ENCODE results near the gene SASH3.

GRCh38 chrX:129762448-129762847 lies 17.3 kb upstream of the SASH3 start:
- TF ChIP-seq CTCF (IDR thresholded peaks at IDR 0.05; ENCODE audit: insufficient read depth, low read length, poor library complexity, severe bottlenecking) (no peak), EZH2phosphoT487 (conservative IDR thresholded peaks at IDR 0.05; ENCODE audit: low read length) (no peak)
